Activated B cell treated with CpG ODN at 0.5 μM for 24 hours (primary cell): ENCODE measurements around the gene COMTD1. TPM values are rescaled to one million over a fixed set of nuclear protein-coding genes. Genes with fewer than 3 reads are reported as not detected.
A peak's percentile ranks its signal among the peaks of the same experiment; 100 is the strongest.

ENCODE experiments used
- ATAC-seq: fragments of 200-7000 bp; cut with Tn5 transposase; one replicate; pipeline ENCODE4 v1.10.0; 2021; ENCODE audit warnings: low read depth, mild to moderate bottlenecking, moderate library complexity
- CTCF ChIA-PET: fragments of 350-600 bp; sonication (Branson Sonifier 250); formaldehyde crosslinking; loops from one replicate; lab custom pipeline; 2021; ENCODE audit warnings: antibody characterized with exemption; lab: Charles Lee
- POLR2A ChIA-PET: fragments of 350-600 bp; sonication (Branson Sonifier 250); formaldehyde crosslinking; loops from one replicate; lab custom pipeline; 2021; ENCODE audit warnings: antibody characterized with exemption; lab: Charles Lee
- DNase-seq: peaks from one replicate; pipeline ENCODE4 v3.0.0; 2022
- H3K27ac Mint-ChIP-seq: one replicate; pipeline ENCODE4 v1.8.0; 2020; ENCODE audit warnings: mixed read lengths
- H3K27me3 Mint-ChIP-seq: one replicate; pipeline ENCODE4 v1.8.0; 2021; ENCODE audit warnings: mixed read lengths
- H3K36me3 Mint-ChIP-seq: one replicate; pipeline ENCODE4 v1.8.0; 2021; ENCODE audit warnings: low read depth, mixed read lengths
- H3K4me1 Mint-ChIP-seq: one replicate; pipeline ENCODE4 v1.8.0; 2021; ENCODE audit warnings: mixed read lengths
- H3K4me3 Mint-ChIP-seq: one replicate; pipeline ENCODE4 v1.8.0; 2020; ENCODE audit warnings: mild to moderate bottlenecking, mixed read lengths
- H3K9me3 Mint-ChIP-seq: one replicate; pipeline ENCODE4 v1.8.0; 2020; ENCODE audit warnings: mixed read lengths
- CTCF ChIP-seq: fragments of 200-600 bp; IDR thresholded peaks from one replicate; pipeline ENCODE4 v1.8.0; 2022; ENCODE audit warnings: antibody characterized with exemption, mild to moderate bottlenecking
- intact Hi-C: fragments of 100-400 bp; cut with micrococcal nuclease; formaldehyde crosslinking; loops from one replicate; pipeline ENCODE4 v1.15.1; 2024
- total RNA-seq: library from RNA; stranded (reverse); gene quantifications from 2 replicates; pipeline ENCODE4 v1.2.3, GENCODE V29; 2022

Gene COMTD1
- total RNA-seq, 1 donor from 2014 or later, result 15.4 TPM

GRCh38 chr10:75210282-75211006 is 25.3 kb downstream of the COMTD1 start, which contains the start of gene VDAC2:
Gene VDAC2 (plus strand): TSS chr10:75210796. CDS start chr10:75211159, 363 bp downstream.
- no peak for TF ChIP-seq CTCF
- DNase-seq, result peak; percentile 98
- intact Hi-C loops, result loop anchor here (1.0 to 5.0 kb wide), 9 partner anchors 20 to 1958 kb away; partner anchors contain the start of genes AP3M1, KAT6B, MRPS16 and SAMD8
- H3K4me1 Mint-ChIP-seq, result peaks cover 27% of the 10 kb centered on the region
- ChIA-PET POLR2A (interaction anchor here (0.6 to 3.6 kb wide), 20 partner anchors 8 to 1438 kb away, joined by 3 to 60 read pairs (median 5); partner anchors contain the start of genes COMTD1 and SAMD8), CTCF (interaction anchor here (1.1 to 3.2 kb wide), 5 partner anchors 10 to 26 kb away, joined by 3 to 20 read pairs (median 13); partner anchors contain the start of gene COMTD1)
- peak within 1 kb of the TSS; percentile 99 for H3K4me3 Mint-ChIP-seq
- H3K27me3 Mint-ChIP-seq, result no peaks in the 10 kb centered on the region
- no peaks in the 10 kb centered on the region for H3K9me3 Mint-ChIP-seq
- H3K36me3 Mint-ChIP-seq, result peaks cover 37% of the 10 kb centered on the region
- ATAC-seq, result peak; percentile 89
- peak within 1 kb of the TSS; percentile 100 for H3K27ac Mint-ChIP-seq

- Mint-ChIP-seq H3K4me1 (peaks cover 27% of the 10 kb centered on the region), H3K27ac (peak overlapping the region; percentile 100), H3K4me3 (peak overlapping the region; percentile 99), H3K9me3 (no peaks in the 10 kb centered on the region), H3K36me3 (peaks cover 36% of the 10 kb centered on the region), H3K27me3 (no peaks in the 10 kb centered on the region)
- DNase-seq, result no peak
- intact Hi-C loops, result loop anchor here (1.0 to 5.0 kb wide), 9 partner anchors 20 to 1957 kb away; partner anchors contain the start of genes AP3M1, KAT6B, MRPS16 and SAMD8
- TF ChIP-seq CTCF, result no peak
- ChIA-PET POLR2A (interaction anchor here (0.6 to 3.6 kb wide), 16 partner anchors 9 to 1437 kb away, joined by 3 to 60 read pairs (median 5); partner anchors contain the start of genes COMTD1 and SAMD8), CTCF (interaction anchor here (2.0 to 3.2 kb wide), 3 partner anchors 20 to 25 kb away, joined by 13 to 20 read pairs (median 17); partner anchors contain the start of gene COMTD1)
- peak; percentile 61 for ATAC-seq
Observed at GRCh38 chr10:75209921-75210281, 25.9 kb downstream of the COMTD1 start.

GRCh38 chr10:75209086-75209920 is 26.5 kb downstream of the COMTD1 start:
- H3K9me3 Mint-ChIP-seq, result no peaks in the 10 kb centered on the region
- ChIA-PET POLR2A (interaction anchor here (0.6 to 3.6 kb wide), 14 partner anchors 9 to 1437 kb away, joined by 3 to 60 read pairs (median 6); partner anchors contain the start of genes ADK, COMTD1 and SAMD8), CTCF (interaction anchor here (2.0 to 3.2 kb wide), 3 partner anchors 20 to 26 kb away, joined by 13 to 20 read pairs (median 17); partner anchors contain the start of gene COMTD1)
- H3K4me1 Mint-ChIP-seq, result peaks cover 27% of the 10 kb centered on the region
- H3K36me3 Mint-ChIP-seq, result peaks cover 30% of the 10 kb centered on the region
- DNase-seq, result no peak
- intact Hi-C loops, result no loop called here
- H3K4me3 Mint-ChIP-seq, result peak overlapping the region; percentile 99
- peak overlapping the region; percentile 100 for H3K27ac Mint-ChIP-seq
- H3K27me3 Mint-ChIP-seq, result no peaks in the 10 kb centered on the region
- ATAC-seq, result no peak
- no peak for TF ChIP-seq CTCF

- CTCF ChIA-PET, result interaction anchor here (0.6 to 1.6 kb wide), 2 partner anchors 18 to 20 kb away, joined by 4 to 5 read pairs; no protein-coding TSS in a partner anchor
- no peak for ATAC-seq
- Mint-ChIP-seq H3K27ac (peak overlapping the region; percentile 18), H3K36me3 (peaks cover 24% of the 10 kb centered on the region), H3K4me1 (peaks cover 23% of the 10 kb centered on the region), H3K9me3 (no peaks in the 10 kb centered on the region), H3K27me3 (no peaks in the 10 kb centered on the region), H3K4me3 (no peak overlapping the region)
- intact Hi-C loops, result no loop called here
- POLR2A ChIA-PET, result no interaction called here
- DNase-seq, result no peak
- TF ChIP-seq CTCF, result no peak
Observed at GRCh38 chr10:75208181-75208580, 27.6 kb downstream of the COMTD1 start.
